ENCODE data around the gene KCNN1.
A peak's percentile ranks its signal among the peaks of the same experiment; 100 is the strongest.

KCNN1 gene

DNA sequence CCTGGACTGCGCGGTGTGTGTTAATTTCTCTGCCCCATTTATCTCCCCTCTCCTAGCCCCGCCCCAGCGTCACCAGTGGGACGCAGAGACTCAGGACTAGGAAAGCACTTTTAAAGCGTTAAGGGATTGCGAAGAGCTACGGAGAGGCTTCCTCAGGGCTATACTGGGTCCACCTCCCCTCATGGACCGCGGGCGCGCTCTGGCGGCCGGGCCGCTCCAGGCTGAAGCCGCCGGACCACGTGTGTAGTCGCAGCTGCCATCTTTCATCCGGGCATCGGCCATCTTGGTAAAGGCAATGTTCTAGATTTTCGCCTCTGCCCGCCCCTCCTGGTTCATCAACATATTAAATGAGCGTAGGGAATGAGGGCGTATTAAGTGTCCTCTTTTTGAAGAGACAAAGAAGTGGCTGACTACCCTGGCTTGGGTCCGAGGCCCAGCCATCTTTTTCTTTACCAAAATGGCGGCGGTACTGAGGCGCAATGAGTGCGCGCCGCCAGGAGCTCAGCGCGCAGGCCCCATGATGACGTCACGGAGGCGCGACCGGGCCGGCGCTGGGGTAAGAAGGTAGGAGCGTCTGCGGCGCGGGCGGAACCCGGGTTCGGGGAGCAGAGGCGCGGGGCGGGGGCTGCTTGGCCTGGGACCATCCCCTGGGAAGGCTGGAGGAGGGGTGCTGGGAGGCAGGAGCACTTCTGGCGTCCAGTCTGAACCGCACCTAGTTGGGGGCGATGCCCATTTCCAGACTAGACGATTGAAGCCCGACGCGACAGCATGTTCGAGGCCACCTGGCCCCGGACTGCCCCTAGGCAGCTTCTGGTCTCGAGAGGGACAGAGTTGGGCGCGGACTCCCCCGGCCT is 34.2 kb upstream of the KCNN1 start, which contains the start of gene CCDC124:
CCDC124 (plus strand) TSS at position 531 of the 854 bp plus-strand sequence. CDS start 3,406 bp downstream, outside the sequence.
- no peak for TF ChIP-seq ZFX (IDR thresholded peaks at IDR 0.05; ENCODE audit: borderline replicate concordance)
- TF ChIP-seq, protein P1, sequence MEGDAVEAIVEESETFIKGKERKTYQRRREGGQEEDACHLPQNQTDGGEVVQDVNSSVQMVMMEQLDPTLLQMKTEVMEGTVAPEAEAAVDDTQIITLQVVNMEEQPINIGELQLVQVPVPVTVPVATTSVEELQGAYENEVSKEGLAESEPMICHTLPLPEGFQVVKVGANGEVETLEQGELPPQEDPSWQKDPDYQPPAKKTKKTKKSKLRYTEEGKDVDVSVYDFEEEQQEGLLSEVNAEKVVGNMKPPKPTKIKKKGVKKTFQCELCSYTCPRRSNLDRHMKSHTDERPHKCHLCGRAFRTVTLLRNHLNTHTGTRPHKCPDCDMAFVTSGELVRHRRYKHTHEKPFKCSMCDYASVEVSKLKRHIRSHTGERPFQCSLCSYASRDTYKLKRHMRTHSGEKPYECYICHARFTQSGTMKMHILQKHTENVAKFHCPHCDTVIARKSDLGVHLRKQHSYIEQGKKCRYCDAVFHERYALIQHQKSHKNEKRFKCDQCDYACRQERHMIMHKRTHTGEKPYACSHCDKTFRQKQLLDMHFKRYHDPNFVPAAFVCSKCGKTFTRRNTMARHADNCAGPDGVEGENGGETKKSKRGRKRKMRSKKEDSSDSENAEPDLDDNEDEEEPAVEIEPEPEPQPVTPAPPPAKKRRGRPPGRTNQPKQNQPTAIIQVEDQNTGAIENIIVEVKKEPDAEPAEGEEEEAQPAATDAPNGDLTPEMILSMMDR (IDR thresholded peaks at IDR 0.05), result peak; percentile 96
- H3K27ac ChIP-seq, result peak within 1 kb of the TSS; percentile 79

DNA sequence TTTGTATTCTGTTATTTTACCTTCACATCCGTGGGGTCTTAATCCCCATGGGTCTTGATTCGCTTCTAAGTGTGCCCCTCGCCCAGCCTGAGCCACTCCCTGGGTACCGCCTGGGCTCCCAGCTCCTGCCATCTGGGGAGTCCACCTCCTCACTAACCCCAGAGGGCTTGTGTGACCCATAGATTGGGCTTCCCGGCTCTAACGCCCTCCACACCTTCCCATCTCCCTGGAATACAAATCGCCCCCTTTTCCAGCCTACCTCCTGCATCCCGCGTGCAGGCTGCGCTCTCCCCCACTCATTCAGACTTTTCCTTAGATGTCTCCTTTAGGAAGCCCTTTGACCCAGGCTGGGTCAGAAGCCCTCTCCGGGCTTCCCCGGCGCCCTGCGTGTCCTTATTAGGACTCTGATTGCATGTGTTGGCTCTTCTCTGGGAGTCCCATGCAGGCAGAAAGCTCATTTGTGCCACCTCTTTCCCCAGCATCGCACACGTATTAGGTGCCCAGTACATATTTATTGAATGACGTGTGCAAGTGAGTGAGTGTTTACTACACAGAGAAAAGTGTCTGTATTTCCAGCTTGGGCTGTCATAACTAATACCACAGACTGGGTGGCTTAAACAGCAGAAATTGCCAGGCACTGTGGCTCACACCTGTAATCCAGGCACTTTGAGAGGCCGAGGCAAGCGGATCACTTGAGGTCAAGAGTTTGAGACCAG is 33.3 kb upstream of the KCNN1 start:
- TF ChIP-seq ZFX (IDR thresholded peaks at IDR 0.05; ENCODE audit: borderline replicate concordance), result no peak
- TF ChIP-seq, protein P1 (IDR thresholded peaks at IDR 0.05), result no peak
- peak overlapping the region; percentile 79 for H3K27ac ChIP-seq

DNA sequence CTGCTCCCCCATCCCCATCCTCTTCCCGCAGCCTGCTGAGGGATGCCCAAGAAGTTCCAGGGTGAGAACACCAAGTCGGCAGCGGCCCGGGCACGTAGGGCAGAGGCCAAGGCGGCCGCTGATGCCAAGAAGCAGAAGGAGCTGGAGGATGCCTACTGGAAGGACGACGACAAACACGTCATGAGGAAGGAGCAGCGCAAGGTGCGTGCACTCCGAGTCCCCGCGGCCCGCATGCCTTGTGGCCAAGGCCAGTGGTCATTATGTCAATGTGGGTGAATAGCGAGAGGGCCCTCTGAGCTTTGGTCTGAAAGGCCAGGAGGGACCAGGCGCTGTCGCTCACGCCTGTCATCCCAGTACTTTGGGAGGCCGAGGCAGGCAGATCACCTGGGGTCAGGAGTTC is 30.5 kb upstream of the KCNN1 start:
- no peak overlapping the region for H3K27ac ChIP-seq
- TF ChIP-seq, protein P1 (IDR thresholded peaks at IDR 0.05), result no peak
- no peak for TF ChIP-seq ZFX (IDR thresholded peaks at IDR 0.05; ENCODE audit: borderline replicate concordance)

- no peak overlapping the region for H3K27ac ChIP-seq
- no peak for TF ChIP-seq ZFX (IDR thresholded peaks at IDR 0.05; ENCODE audit: borderline replicate concordance)
- TF ChIP-seq, protein P1 (IDR thresholded peaks at IDR 0.05), result no peak
Measured at GRCh38 chr19:17937371-17937900, 29.5 kb upstream of the KCNN1 start.

GRCh38 chr19:17938092-17938845 is 28.6 kb upstream of the KCNN1 start:
- TF ChIP-seq ZFX (IDR thresholded peaks at IDR 0.05; ENCODE audit: borderline replicate concordance), result no peak
- TF ChIP-seq, protein P1 (IDR thresholded peaks at IDR 0.05), result peak; percentile 94

GRCh38 chr19:17942181-17942580 is 24.7 kb upstream of the KCNN1 start:
- TF ChIP-seq, protein P1 (IDR thresholded peaks at IDR 0.05), result no peak
- TF ChIP-seq ZFX (IDR thresholded peaks at IDR 0.05; ENCODE audit: borderline replicate concordance), result no peak
- H3K27ac ChIP-seq, result peak overlapping the region; percentile 81

More at GRCh38 chr19:17938092-17938845, 28.6 kb upstream of the KCNN1 start:
- no peak overlapping the region for H3K27ac ChIP-seq
